ENCODE data around the gene DGUOK.

- no peak for TF ChIP-seq EZH2 (IDR thresholded peaks at IDR 0.05; ENCODE audit: insufficient read depth, poor library complexity, severe bottlenecking)
- TF ChIP-seq EZH2phosphoT487 (IDR thresholded peaks at IDR 0.05; ENCODE audit: insufficient read depth, low read depth), result no peak
Observed at GRCh38 chr2:73914667-73915066, 12.0 kb upstream of the DGUOK start.
